Measurements from ENCODE around the gene HSPA6.

DNA sequence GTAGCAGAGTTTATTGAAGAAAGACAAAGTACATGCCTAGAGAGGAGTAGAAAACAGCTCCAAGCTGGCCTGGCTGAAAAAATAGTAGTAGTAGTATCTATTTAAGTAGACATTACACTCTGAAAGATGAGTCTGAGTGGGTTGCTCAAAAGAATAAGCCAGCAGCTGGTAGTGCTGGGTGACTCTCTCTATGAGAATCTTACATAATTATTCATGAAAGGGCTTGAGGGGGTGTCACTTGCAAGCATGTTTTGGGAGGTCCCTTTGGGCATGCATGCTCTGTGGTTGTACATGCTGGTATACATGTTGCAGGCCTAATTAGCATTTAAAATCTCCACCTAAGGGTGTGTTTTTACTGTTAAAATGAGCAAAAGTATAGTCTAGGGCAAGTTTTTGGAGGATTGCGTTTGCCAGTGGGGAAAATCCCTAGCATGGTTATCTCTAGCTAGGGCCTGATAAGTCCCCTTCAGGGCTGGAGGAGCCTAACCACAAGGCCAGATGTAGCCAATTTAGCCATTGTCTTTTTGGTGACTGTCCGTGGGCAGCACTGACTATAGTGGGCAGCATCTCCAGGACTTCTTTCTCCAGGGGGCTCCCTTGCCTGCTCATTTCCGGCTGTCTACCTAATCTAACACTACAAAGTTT is 30.1 kb upstream of the HSPA6 start:
- TF ChIP-seq, protein P1, sequence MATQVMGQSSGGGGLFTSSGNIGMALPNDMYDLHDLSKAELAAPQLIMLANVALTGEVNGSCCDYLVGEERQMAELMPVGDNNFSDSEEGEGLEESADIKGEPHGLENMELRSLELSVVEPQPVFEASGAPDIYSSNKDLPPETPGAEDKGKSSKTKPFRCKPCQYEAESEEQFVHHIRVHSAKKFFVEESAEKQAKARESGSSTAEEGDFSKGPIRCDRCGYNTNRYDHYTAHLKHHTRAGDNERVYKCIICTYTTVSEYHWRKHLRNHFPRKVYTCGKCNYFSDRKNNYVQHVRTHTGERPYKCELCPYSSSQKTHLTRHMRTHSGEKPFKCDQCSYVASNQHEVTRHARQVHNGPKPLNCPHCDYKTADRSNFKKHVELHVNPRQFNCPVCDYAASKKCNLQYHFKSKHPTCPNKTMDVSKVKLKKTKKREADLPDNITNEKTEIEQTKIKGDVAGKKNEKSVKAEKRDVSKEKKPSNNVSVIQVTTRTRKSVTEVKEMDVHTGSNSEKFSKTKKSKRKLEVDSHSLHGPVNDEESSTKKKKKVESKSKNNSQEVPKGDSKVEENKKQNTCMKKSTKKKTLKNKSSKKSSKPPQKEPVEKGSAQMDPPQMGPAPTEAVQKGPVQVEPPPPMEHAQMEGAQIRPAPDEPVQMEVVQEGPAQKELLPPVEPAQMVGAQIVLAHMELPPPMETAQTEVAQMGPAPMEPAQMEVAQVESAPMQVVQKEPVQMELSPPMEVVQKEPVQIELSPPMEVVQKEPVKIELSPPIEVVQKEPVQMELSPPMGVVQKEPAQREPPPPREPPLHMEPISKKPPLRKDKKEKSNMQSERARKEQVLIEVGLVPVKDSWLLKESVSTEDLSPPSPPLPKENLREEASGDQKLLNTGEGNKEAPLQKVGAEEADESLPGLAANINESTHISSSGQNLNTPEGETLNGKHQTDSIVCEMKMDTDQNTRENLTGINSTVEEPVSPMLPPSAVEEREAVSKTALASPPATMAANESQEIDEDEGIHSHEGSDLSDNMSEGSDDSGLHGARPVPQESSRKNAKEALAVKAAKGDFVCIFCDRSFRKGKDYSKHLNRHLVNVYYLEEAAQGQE (IDR thresholded peaks at IDR 0.05; ENCODE audit: low read depth): no peak
- TF ChIP-seq TAF1 (IDR thresholded peaks at IDR 0.05; ENCODE audit: low read depth): no peak
- no peak for TF ChIP-seq RAD21 (IDR thresholded peaks at IDR 0.05; ENCODE audit: low read depth)
